Raji (cell line): ENCODE measurements around the gene C19orf53.

Experiments
- POLR2A ChIP-seq: IDR thresholded peaks from 2 replicates; pipeline ENCODE4 v1.6.1; 2011; ENCODE audit warnings: low read depth, low read length, control low read depth; ENCODE audit not compliant: insufficient read depth

Gene C19orf53

DNA sequence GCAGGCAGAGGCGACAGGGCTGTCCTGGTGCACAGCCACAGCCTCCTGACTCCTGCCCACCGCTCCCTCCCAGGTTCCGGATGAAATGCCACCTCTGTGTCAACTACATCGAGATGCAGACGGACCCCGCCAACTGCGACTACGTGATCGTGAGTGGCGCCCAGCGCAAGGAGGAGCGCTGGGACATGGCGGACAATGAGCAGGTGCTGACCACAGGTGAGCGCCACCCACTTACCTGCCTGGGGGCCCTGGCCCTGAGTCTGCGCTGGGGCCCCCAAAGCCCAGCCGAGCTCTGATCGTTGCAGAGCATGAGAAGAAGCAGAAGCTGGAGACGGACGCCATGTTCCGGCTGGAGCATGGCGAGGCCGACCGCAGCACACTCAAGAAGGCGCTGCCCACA is 15.5 kb upstream of the C19orf53 start:
- TF ChIP-seq POLR2A = no peak

- no peak for TF ChIP-seq POLR2A
Observed at GRCh38 chr19:13761423-13761822, 12.8 kb upstream of the C19orf53 start.

GRCh38 chr19:13762635-13763235 is 11.5 kb upstream of the C19orf53 start:
- TF ChIP-seq POLR2A = no peak

- TF ChIP-seq POLR2A = no peak
Observed at GRCh38 chr19:13763265-13763664, 11.0 kb upstream of the C19orf53 start.

- peak; percentile 75 for TF ChIP-seq POLR2A
Observed at GRCh38 chr19:13764101-13764807, 10.0 kb upstream of the C19orf53 start, which contains the start of gene MRI1. TSS of gene MRI1 (plus strand) at chr19:13764522. CDS start at chr19:13764589, 67 bp downstream.

DNA sequence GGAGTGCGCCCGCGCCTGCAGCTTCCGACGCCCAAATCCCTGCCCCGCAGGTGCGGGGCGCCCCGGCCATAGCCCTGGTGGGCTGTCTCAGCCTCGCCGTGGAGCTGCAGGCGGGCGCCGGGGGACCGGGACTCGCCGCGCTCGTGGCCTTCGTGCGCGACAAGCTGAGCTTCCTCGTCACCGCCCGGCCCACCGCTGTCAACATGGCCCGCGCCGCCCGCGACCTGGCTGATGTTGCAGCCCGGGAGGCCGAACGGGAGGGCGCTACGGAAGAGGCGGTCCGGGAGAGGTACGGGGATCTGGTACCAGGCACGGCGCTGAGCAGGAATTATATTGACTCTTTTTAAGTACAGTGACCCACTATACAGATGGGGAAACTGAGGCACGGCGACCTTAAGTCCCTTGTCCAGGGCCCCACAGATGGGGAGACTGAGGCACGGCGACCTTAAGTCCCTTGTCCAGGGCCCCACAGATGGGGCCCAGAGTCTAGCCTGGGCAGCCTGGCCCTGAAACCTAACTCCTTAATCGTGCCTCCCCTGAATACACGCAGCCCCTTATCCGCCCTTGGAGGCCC is 9.3 kb upstream of the C19orf53 start:
- no peak for TF ChIP-seq POLR2A

DNA sequence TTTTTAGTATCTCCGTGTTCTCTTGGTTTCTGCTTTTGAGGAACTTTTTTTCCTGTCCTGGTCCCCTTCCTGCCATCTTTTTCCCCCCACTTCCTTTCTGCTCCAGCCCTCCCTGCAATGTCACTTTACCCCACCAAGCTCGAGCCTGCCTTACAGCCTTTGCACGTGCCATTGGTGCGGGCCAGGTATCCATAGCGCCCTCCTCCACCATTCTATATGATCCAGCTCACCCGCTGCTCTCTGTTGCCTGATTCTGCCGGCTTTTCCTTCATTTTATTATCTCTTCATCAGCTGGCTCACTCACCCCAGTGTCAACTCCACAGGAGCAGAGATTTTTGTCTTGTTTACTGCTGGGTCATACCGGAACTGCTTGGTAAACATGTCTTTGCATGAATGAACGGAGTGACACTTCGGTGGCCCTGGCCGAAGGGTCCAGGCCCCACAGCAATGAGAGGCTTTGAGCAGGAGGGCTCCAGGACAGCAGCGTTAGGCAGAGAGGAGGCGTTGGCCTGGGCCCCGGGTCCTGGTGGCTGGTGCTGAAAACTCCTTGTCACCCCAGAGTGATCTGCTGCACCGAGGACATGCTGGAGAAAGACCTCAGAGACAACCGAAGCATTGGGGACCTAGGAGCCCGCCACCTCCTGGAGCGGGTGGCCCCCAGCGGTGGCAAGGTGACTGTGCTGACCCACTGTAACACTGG is 8.7 kb upstream of the C19orf53 start:
- TF ChIP-seq POLR2A = no peak

- no peak for TF ChIP-seq POLR2A
Observed at GRCh38 chr19:13766095-13766481, 8.2 kb upstream of the C19orf53 start.

GRCh38 chr19:13768510-13768909 is 5.7 kb upstream of the C19orf53 start:
- TF ChIP-seq POLR2A = no peak

GRCh38 chr19:13770013-13770635 is 4.1 kb upstream of the C19orf53 start:
- TF ChIP-seq POLR2A = no peak

GRCh38 chr19:13778398-13778797 is 4.1 kb downstream of the C19orf53 start:
- TF ChIP-seq POLR2A = no peak

DNA sequence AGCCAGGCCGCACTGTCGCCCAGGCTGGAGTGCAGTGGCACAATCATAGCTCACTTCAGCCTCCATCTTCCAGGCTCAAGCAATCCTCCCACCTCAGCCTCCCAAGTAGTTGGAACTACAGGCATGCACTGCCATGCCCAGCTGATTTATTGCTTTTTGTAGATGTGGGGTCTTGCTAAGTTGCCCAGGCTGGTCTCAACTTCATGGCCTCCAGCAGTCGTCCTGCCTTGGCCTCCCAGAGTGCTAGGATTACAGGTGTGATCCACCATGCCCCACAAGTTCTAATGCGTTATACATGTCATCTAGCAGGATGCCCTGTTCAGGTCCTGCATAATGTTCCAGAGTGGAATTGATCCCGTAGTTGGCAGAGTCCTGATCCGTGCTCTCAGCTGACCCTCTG is 4.6 kb downstream of the C19orf53 start:
- TF ChIP-seq POLR2A = no peak

- no peak for TF ChIP-seq POLR2A
Observed at GRCh38 chr19:13781547-13781946, 7.3 kb downstream of the C19orf53 start.

DNA sequence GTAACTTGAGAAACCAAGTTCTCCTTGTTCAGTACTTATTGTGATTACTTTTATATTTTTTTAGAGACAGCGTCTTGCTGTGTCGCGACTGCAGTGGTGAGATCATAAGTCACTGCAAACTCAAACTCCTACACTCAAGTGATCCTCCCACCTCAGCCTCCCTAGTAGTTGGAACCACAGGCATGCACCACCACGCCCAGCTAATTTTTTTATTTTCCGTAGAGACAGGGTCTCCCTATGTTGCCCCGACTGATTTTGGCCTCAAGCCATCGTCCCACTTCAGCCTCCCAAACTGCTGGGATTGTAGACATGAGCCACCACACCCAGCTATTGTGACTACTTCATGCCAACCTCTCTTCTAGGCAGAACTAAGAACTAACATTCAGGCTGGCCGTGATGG is 8.3 kb downstream of the C19orf53 start:
- no peak for TF ChIP-seq POLR2A
